Measurements from ENCODE around the gene FCN3.

GRCh38 chr1:27417713-27418112 lies 43.1 kb upstream of the FCN3 start:
- no peak for TF ChIP-seq MAX (IDR thresholded peaks at IDR 0.05; ENCODE audit: low read depth, low read length)
- no peak for TF ChIP-seq CTCF (IDR thresholded peaks at IDR 0.05; ENCODE audit: low read depth, low read length)
- TF ChIP-seq POLR2A (IDR thresholded peaks at IDR 0.05; ENCODE audit: extremely low read depth, insufficient read length): no peak
